Tibial artery (tissue), 4 donors: ENCODE results near the gene GPR179.

Source experiments
- DNase-seq, 2 donors: peaks; one replicate each; pipeline ENCODE4 v3.0.0-alpha.2; 2019
- H3K27ac ChIP-seq, 2 donors: fragments of 200-600 bp; sonication (generic) in 1 of 2; 1 replicate in 1 of 2; 2 replicates in 1 of 2; pipeline ENCODE4 v1.5.1; 2018 to 2019; ENCODE audit warnings: mild to moderate bottlenecking in 1 of 2
- H3K27me3 ChIP-seq, 2 donors: fragments of 200-600 bp; sonication (generic) in 1 of 2; one replicate each; pipeline versions ENCODE4 v1.5.1 to v1.6.0; 2016 to 2019
- H3K36me3 ChIP-seq, 3 donors: fragments of 200-600 bp; sonication (generic) in 2 of 3; one replicate each; pipeline ENCODE4 v1.5.1; 2016 to 2019; ENCODE audit warnings: mild to moderate bottlenecking in 2 of 3
- H3K4me1 ChIP-seq, 4 donors: fragments of 200-600 bp; sonication (generic) in 2 of 4; 1 replicate in 3 of 4; 2 replicates in 1 of 4; pipeline ENCODE4 v1.5.1; 2016 to 2019
- H3K4me3 ChIP-seq, 2 donors: fragments of 200-600 bp; sonication (generic) in 1 of 2; 1 replicate in 1 of 2; 2 replicates in 1 of 2; pipeline ENCODE4 v1.5.1; 2018 to 2019; ENCODE audit warnings: mild to moderate bottlenecking in 2 of 2
- H3K9me3 ChIP-seq, 3 donors: fragments of 200-600 bp; sonication (generic) in 1 of 3; one replicate each; pipeline ENCODE4 v1.5.1; 2016 to 2019
- intact Hi-C: fragments of 100-400 bp; cut with DNase I; formaldehyde crosslinking; loops from one replicate; pipeline ENCODE4 v1.15.0; 2023; ENCODE audit warnings: low total_unique reads
- TF ChIP-seq, protein P1 (sequence below), 2 experiments: fragments of 200-600 bp in 1 of 2; fragments of 450-650 bp in 1 of 2; IDR thresholded peaks; one replicate each; pipeline ENCODE4 v1.5.1; 2017 to 2019; ENCODE audit warnings: antibody characterized with exemption in 2 of 2, mild to moderate bottlenecking in 1 of 2, moderate library complexity in 1 of 2

The GPR179 gene

DNA sequence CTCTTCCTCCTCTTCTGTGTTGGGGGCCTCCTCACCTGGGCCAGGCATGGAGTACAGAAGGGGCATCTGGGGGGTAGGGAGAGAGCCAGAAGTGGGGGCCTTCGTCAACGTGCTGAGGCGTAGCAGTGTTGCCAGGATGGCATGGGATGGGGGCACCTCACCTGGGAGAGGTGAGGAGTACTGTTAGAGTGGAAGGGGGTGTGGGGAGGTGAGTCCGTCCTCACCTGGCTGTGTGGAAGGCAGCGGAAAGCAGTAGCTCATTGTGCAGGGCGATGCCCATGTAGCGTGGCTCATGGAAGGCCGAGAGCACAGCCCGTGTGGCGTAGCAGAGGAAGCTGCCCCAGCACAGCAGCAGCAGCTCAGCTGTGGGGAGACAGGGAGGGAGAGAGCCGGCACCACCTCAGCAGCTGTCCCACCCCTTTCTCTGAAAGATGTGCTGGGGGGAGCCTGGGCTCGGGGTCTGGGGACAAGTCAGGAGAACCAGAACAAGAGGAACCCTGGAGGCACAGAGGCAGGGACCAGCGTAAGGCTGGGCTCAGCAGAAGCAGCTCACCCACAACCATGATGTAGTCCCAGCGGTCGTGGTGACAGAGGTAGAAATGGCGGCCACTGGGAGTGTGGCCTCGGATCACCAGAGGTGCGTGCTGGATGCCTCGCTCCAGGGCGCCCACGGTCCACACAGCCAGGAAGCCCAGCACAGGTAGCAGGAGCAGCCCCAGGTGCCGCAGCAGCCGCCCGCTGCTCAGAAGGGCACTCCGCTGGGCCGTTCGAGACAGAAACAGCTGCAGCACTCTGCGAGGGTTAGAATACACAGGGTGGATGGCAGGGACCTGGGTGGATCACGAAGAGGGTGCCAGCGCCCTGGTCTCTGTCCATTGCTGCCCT lies 9.0 kb downstream of the GPR179 start:
- Histone ChIP-seq H3K27me3 (peaks cover 0 to 48% of the 10 kb centered on the region in 2 donors), H3K4me3 (no peak overlapping the region), H3K4me1 (no peaks in the 10 kb centered on the region), H3K9me3 (no peaks in the 10 kb centered on the region), H3K36me3 (no peaks in the 10 kb centered on the region), H3K27ac (no peak overlapping the region)
- TF ChIP-seq, protein P1, sequence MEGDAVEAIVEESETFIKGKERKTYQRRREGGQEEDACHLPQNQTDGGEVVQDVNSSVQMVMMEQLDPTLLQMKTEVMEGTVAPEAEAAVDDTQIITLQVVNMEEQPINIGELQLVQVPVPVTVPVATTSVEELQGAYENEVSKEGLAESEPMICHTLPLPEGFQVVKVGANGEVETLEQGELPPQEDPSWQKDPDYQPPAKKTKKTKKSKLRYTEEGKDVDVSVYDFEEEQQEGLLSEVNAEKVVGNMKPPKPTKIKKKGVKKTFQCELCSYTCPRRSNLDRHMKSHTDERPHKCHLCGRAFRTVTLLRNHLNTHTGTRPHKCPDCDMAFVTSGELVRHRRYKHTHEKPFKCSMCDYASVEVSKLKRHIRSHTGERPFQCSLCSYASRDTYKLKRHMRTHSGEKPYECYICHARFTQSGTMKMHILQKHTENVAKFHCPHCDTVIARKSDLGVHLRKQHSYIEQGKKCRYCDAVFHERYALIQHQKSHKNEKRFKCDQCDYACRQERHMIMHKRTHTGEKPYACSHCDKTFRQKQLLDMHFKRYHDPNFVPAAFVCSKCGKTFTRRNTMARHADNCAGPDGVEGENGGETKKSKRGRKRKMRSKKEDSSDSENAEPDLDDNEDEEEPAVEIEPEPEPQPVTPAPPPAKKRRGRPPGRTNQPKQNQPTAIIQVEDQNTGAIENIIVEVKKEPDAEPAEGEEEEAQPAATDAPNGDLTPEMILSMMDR (IDR thresholded peaks at IDR 0.05): no peak
- no peak for DNase-seq
- intact Hi-C loops: no loop called here

DNA sequence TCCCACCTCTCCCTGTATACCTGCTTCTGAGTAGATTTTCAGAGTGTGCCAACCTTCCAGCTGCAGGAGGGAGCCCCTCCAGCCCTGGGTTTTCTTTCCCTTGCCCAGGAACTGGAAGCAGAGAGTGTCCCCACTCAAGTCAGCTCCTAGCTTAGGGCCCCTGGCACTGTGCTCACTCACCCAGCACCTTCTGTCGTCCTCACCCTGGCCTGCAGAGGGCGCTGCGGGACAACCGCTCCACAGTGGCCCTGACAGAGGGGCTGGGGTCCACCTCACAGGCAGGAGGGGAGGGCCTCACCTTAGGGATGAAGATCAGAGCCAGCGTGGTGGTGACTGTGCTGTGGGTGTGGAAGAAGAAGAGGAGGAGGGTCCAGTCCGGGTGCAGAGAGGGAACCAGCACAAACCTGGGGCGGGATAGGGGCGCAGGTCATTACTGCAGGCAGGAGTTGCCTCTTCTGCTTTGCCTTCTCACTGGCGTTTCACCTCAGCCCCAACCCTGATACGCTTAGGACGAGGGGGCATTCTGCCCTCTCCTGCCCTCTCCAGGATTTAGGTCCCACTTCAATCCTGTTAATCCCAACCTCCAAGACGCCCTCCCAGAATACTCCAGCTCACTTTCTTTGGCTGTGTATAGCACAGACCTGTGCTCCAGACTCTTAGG lies 10.0 kb downstream of the GPR179 start:
- no peak for DNase-seq
- Histone ChIP-seq H3K4me1 (no peaks in the 10 kb centered on the region), H3K27me3 (peaks cover 0 to 54% of the 10 kb centered on the region in 2 donors), H3K27ac (no peak overlapping the region), H3K4me3 (no peak overlapping the region), H3K36me3 (no peaks in the 10 kb centered on the region), H3K9me3 (no peaks in the 10 kb centered on the region)
- TF ChIP-seq, protein P1 (IDR thresholded peaks at IDR 0.05): peak in 1 of 2 experiments; percentile 23
- intact Hi-C loops: no loop called here

DNA sequence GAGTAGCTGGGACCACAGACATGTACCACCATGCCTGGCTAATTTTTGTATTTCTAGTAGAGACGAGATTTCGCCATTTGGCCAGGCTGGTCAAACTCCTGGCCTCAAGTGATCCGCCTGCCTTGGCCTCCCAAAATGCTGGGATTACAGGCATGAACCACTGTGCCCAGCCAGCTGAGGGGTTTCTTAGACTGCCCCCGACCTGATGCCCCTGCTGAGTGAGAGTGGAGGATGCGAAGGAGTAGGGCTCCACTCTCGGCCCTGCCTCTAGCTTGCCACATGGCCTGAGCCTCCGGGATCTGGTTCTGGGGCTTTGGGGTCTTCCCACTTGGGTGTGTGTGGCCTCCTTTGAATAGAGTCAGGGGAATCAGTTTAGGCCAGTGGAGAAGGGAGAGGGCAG lies 11.0 kb downstream of the GPR179 start:
- intact Hi-C loops: no loop called here
- Histone ChIP-seq H3K27me3 (peaks cover 0 to 58% of the 10 kb centered on the region in 2 donors), H3K4me1 (no peaks in the 10 kb centered on the region), H3K27ac (no peak overlapping the region), H3K4me3 (no peak overlapping the region), H3K9me3 (no peaks in the 10 kb centered on the region), H3K36me3 (no peaks in the 10 kb centered on the region)
- TF ChIP-seq, protein P1 (IDR thresholded peaks at IDR 0.05): no peak
- no peak for DNase-seq

DNA sequence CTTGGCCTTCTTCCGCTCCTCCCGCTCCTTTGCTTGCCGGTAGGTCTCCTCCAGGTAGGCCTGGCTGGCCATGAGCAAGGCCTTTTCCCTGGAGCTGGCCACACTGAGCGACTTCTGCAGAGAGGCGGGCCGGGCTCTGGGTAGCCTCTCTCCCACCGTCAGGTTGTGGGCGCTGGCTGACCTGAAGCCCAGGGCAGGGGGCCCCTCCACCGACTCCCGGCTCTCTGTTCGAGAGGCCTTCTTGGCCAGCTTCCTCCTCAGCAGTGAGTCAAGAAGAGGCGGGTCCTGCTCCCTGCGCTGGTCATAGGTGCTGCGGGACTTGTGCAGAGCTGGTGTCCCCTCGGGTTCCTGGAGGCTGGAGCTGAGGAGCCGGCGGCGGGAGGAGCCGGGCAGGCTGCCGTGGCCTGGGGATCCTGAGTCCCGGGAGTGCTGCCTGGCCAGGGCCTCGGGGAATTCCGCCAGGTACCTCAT lies 12.8 kb downstream of the GPR179 start:
- DNase-seq: no peak
- peaks cover 0 to 58% of the 10 kb centered on the region in 2 donors for H3K27me3 ChIP-seq

More for the DNA sequence above, 12.8 kb downstream of the GPR179 start:
- H3K4me3 ChIP-seq: no peak overlapping the region
- no peaks in the 10 kb centered on the region for H3K9me3 ChIP-seq
- H3K4me1 ChIP-seq: no peaks in the 10 kb centered on the region
- TF ChIP-seq, protein P1 (IDR thresholded peaks at IDR 0.05): no peak
- intact Hi-C loops: no loop called here
- no peak overlapping the region for H3K27ac ChIP-seq
- no peaks in the 10 kb centered on the region for H3K36me3 ChIP-seq
